GM12891 (cell line): ENCODE data around the gene LMAN2L.

ENCODE experiments used
- DNase-seq: peaks from one replicate; pipeline ENCODE4 v3.0.0; 2011; ENCODE audit warnings: low spot score; ENCODE audit not compliant: insufficient read length
- FAIRE-seq: peaks from 2 replicates; lab custom pipeline; 2011; peaks lifted over from hg19 to GRCh38; lab: Jason Lieb, UNC
- PAX5 ChIP-seq: IDR thresholded peaks from 2 replicates; pipeline ENCODE4 v1.6.1; 2011; ENCODE audit warnings: low read length, moderate library complexity, mild to moderate bottlenecking; ENCODE audit not compliant: insufficient read depth, severe bottlenecking
- POLR2A ChIP-seq: IDR thresholded peaks from 2 replicates; pipeline ENCODE4 v1.6.1; 2011; ENCODE audit warnings: low read depth, low read length, control low read depth
- POLR2AphosphoS5 ChIP-seq: IDR thresholded peaks from 2 replicates; pipeline ENCODE4 v1.6.1; 2011; ENCODE audit warnings: low read depth, low read length, control low read depth
- POU2F2 ChIP-seq: IDR thresholded peaks from 2 replicates; pipeline ENCODE4 v1.6.1; 2011; ENCODE audit warnings: low read depth, mild to moderate bottlenecking, control low read depth, low read length, moderate library complexity
- SPI1 ChIP-seq: IDR thresholded peaks from 2 replicates; pipeline ENCODE4 v1.6.1; 2011; ENCODE audit warnings: low read depth, low read length, control low read depth
- TAF1 ChIP-seq: IDR thresholded peaks from 2 replicates; pipeline ENCODE4 v1.6.1; 2011; ENCODE audit warnings: low read depth, low read length, control low read depth

Gene LMAN2L

GRCh38 chr2:96753661-96754282, 13.9 kb upstream of the LMAN2L start:
- DNase-seq (no peak), FAIRE-seq (no peak)
- no peak for TF ChIP-seq SPI1
- no peak for TF ChIP-seq POLR2A
- no peak for TF ChIP-seq PAX5
- TF ChIP-seq POLR2AphosphoS5 = no peak

- FAIRE-seq = no peak
- no peak for DNase-seq
- TF ChIP-seq POLR2AphosphoS5 (no peak), POU2F2 (no peak), PAX5 (no peak), TAF1 (no peak), POLR2A (no peak), SPI1 (no peak)
Observed at GRCh38 chr2:96751800-96752199, 11.9 kb upstream of the LMAN2L start.

GRCh38 chr2:96747061-96747617, 7.3 kb upstream of the LMAN2L start:
- no peak for TF ChIP-seq PAX5
- no peak for TF ChIP-seq SPI1
- no peak for FAIRE-seq

GRCh38 chr2:96739076-96739632, 710 bp downstream of the LMAN2L start:
- FAIRE-seq (no peak), DNase-seq (no peak)
- TF ChIP-seq TAF1 (no peak), PAX5 (no peak), SPI1 (no peak), POLR2AphosphoS5 (no peak), POLR2A (no peak), POU2F2 (no peak)

More at GRCh38 chr2:96747061-96747617, 7.3 kb upstream of the LMAN2L start:
- no peak for DNase-seq

- DNase-seq (no peak), FAIRE-seq (no peak)
- TF ChIP-seq POLR2A (no peak), SPI1 (0 out of 2 replicates have a peak, but pooled peaks have one; percentile 1)
Observed at GRCh38 chr2:96737831-96738230, 2.0 kb downstream of the LMAN2L start.

- TF ChIP-seq POLR2AphosphoS5 (no peak), POU2F2 (no peak), TAF1 (no peak), POLR2A (no peak), SPI1 (no peak), PAX5 (no peak)
- FAIRE-seq (no peak), DNase-seq (no peak)
Observed at GRCh38 chr2:96737251-96737650, 2.6 kb downstream of the LMAN2L start.

GRCh38 chr2:96734880-96735583, 4.8 kb downstream of the LMAN2L start:
- TF ChIP-seq POU2F2 (no peak), TAF1 (no peak), PAX5 (no peak), POLR2A (no peak), SPI1 (no peak), POLR2AphosphoS5 (no peak)
- FAIRE-seq (no peak), DNase-seq (no peak)

- DNase-seq = no peak
- TF ChIP-seq POLR2A (no peak), PAX5 (no peak), POU2F2 (no peak), SPI1 (no peak), POLR2AphosphoS5 (no peak), TAF1 (no peak)
- no peak for FAIRE-seq
Observed at GRCh38 chr2:96733931-96734330, 5.9 kb downstream of the LMAN2L start.

GRCh38 chr2:96730212-96730611, 9.7 kb downstream of the LMAN2L start:
- TF ChIP-seq POU2F2 = no peak
- TF ChIP-seq POLR2A = no peak
- no peak for TF ChIP-seq SPI1
- TF ChIP-seq TAF1 = no peak
- no peak for TF ChIP-seq PAX5
- no peak for TF ChIP-seq POLR2AphosphoS5
- DNase-seq (no peak), FAIRE-seq (no peak)

GRCh38 chr2:96729748-96730147, 10.1 kb downstream of the LMAN2L start:
- FAIRE-seq = no peak
- DNase-seq = no peak
- TF ChIP-seq POU2F2 (no peak), PAX5 (no peak), POLR2A (no peak)
